Chondrocyte (in vitro differentiated cells): ENCODE measurements around the gene CDCA5. TPM values are rescaled to one million over a fixed set of nuclear protein-coding genes. Genes with fewer than 3 reads are reported as not detected.

Experiments used
- DNase-seq: peaks from one replicate; pipeline ENCODE4 v3.0.0; 2021; ENCODE audit warnings: mixed read lengths, low spot score
- H3K27ac Mint-ChIP-seq: one replicate; pipeline ENCODE4 v1.8.0; 2021; ENCODE audit warnings: mild to moderate bottlenecking, moderate library complexity, mixed read lengths; ENCODE audit not compliant: unreplicated experiment
- H3K27me3 Mint-ChIP-seq: 2 replicates; pipeline ENCODE4 v1.8.0; 2021; ENCODE audit warnings: low read depth, mixed read lengths
- H3K36me3 Mint-ChIP-seq: 2 replicates; pipeline ENCODE4 v1.8.0; 2021; ENCODE audit warnings: low read depth, mixed read lengths
- H3K4me1 Mint-ChIP-seq: 2 replicates; pipeline ENCODE4 v1.8.0; 2021; ENCODE audit warnings: low read depth, mild to moderate bottlenecking, mixed read lengths
- H3K4me3 Mint-ChIP-seq: one replicate; pipeline ENCODE4 v1.8.0; 2021; ENCODE audit warnings: mild to moderate bottlenecking, moderate library complexity, mixed read lengths; ENCODE audit not compliant: unreplicated experiment
- H3K9me3 Mint-ChIP-seq: 2 replicates; pipeline ENCODE4 v1.8.0; 2021; ENCODE audit warnings: low read depth, mixed read lengths
- total RNA-seq: library from RNA; stranded (reverse); gene quantifications from 3 replicates; pipeline ENCODE4 v1.2.1, GENCODE V29; 2021
- TF ChIP-seq, protein P1 (sequence below): fragments of 200-600 bp; sonication (generic); IDR thresholded peaks from 2 replicates; pipeline ENCODE4 v1.5.0; 2021; ENCODE audit warnings: antibody characterized with exemption, mild to moderate bottlenecking, moderate library complexity

CDCA5 gene
- total RNA-seq, 1 donor from 2014 or later, result 5.5 TPM

DNA sequence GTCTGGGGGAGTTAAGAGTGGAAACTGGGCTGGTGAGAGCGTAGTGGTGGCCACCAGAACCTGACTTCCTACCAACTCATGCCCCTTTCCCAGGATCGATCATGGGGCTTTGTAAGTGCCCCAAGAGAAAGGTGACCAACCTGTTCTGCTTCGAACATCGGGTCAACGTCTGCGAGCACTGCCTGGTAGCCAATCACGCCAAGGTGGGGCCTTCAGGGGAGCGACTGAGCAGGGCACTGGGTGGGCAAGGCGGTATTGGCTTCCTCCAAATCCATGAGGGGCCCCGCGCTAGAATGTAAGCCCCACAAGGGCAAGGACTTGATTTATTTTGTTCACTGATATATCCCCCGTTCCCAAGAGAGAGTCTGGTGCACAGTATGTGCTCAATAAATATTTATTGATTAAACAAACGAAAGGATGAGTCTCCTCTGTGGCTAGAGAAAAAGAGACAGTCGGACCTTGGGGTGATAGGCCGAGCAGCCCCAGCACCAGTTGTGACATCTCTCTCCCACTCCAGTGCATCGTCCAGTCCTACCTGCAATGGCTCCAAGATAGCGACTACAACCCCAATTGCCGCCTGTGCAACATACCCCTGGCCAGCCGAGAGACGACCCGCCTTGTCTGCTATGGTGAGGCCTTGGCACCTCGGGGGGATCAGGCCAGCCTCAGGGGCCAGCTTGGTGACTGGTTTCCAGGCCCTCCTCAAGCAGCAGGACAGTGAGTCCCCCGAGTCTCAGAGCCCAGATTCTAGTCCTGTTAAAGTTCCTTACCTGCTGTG lies 947 bp upstream of the CDCA5 start:
- Mint-ChIP-seq H3K27me3 (no peaks in the 10 kb centered on the region), H3K27ac (peak overlapping the region; percentile 99), H3K9me3 (no peaks in the 10 kb centered on the region), H3K36me3 (peaks cover 23% of the 10 kb centered on the region), H3K4me1 (peaks cover 31% of the 10 kb centered on the region), H3K4me3 (peak overlapping the region; percentile 95)
- DNase-seq, result no peak
- TF ChIP-seq, protein P1, sequence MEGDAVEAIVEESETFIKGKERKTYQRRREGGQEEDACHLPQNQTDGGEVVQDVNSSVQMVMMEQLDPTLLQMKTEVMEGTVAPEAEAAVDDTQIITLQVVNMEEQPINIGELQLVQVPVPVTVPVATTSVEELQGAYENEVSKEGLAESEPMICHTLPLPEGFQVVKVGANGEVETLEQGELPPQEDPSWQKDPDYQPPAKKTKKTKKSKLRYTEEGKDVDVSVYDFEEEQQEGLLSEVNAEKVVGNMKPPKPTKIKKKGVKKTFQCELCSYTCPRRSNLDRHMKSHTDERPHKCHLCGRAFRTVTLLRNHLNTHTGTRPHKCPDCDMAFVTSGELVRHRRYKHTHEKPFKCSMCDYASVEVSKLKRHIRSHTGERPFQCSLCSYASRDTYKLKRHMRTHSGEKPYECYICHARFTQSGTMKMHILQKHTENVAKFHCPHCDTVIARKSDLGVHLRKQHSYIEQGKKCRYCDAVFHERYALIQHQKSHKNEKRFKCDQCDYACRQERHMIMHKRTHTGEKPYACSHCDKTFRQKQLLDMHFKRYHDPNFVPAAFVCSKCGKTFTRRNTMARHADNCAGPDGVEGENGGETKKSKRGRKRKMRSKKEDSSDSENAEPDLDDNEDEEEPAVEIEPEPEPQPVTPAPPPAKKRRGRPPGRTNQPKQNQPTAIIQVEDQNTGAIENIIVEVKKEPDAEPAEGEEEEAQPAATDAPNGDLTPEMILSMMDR, result no peak

DNA sequence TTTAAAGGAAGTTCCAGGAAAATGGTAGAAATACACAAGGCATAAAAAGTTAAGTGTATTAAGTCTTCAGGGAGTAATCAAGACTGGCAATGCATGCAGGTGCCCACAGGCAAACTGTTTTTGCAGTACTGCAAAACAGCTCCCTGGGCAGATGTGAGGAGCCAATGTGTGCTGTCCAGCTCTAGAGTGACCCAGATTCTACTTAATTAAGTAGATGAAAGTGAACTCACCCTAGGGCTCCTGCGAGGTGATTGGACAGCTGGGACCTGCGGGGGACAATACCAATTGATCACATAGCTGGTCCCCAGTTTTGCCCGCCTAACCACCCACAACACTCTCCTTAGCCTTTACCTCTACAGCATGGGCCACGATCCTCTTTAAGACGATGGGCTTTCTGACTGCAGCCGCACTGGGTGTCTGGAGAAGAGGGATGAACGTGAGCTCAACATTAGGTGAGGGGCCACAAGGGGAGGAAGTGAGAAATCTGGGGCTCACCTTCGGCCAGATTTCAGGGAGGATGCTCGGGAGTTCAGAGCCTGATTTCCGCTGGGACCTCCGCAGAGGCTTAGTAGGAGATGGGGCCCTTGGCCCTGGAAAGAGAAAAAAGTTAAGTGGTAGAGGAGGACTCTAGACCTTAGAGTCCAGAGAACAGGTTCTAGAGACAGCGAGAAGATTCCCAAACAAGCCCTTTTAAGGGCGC lies 556 bp downstream of the CDCA5 start:
- H3K4me1 Mint-ChIP-seq, result peaks cover 31% of the 10 kb centered on the region
- no peaks in the 10 kb centered on the region for H3K27me3 Mint-ChIP-seq
- TF ChIP-seq, protein P1, result no peak
- DNase-seq, result no peak
- H3K36me3 Mint-ChIP-seq, result peaks cover 9% of the 10 kb centered on the region
- no peaks in the 10 kb centered on the region for H3K9me3 Mint-ChIP-seq
- H3K4me3 Mint-ChIP-seq, result peak overlapping the region; percentile 95
- H3K27ac Mint-ChIP-seq, result peak overlapping the region; percentile 99

DNA sequence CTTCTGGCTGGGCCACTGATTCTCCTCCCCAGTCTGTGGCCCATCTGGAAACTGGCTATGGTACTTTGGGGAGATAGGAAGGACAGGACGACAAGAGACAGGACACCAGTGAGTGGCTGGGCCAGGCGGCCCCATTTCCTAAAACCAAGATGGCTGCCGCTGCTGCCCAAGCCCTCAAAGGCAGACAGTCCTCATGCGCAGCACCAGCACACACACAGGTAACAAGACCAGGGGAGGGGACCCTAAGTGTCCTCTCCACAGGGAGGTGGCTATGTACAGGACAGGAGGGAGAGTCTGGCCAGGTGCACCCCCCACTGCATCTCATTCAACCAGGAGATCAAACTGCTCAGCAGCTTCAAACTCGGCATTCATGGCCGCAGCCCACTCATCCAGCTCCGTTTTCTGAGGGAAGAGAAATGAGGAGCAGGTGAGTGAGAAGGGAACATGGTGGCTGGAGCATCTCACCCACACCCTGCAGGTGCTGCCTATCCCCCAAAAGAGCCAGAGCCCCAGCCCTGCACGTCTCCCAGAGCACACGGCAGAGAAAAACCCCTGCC lies 5.0 kb downstream of the CDCA5 start:
- Mint-ChIP-seq H3K4me1 (peaks cover 10% of the 10 kb centered on the region), H3K9me3 (no peaks in the 10 kb centered on the region), H3K27me3 (no peaks in the 10 kb centered on the region), H3K36me3 (no peaks in the 10 kb centered on the region), H3K27ac (no peak overlapping the region), H3K4me3 (no peak overlapping the region)
- TF ChIP-seq, protein P1, result no peak
- DNase-seq, result no peak

DNA sequence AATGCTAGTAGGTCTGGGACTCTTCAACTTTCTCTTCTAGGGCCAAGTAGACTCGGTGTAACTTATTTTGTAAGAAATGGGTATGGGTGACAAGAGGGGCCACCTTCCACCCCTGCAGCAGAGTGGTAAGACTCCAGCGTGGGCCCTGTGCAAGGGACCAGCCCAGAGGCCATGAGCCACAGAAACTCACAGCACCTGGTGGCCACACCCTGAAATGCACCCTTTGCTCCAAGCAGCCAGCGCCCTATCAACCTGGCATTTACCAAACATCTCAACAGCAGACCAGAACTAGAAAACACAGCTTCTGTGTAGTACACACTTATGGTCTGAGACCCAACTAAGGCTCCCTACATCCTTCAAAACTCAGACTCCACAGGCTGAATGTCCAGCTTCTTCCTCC lies 5.7 kb downstream of the CDCA5 start:
- Mint-ChIP-seq H3K4me3 (no peak overlapping the region), H3K9me3 (no peaks in the 10 kb centered on the region), H3K27me3 (no peaks in the 10 kb centered on the region), H3K27ac (no peak overlapping the region), H3K4me1 (peaks cover 6% of the 10 kb centered on the region), H3K36me3 (no peaks in the 10 kb centered on the region)
- DNase-seq, result no peak
- TF ChIP-seq, protein P1, result peak; percentile 71

DNA sequence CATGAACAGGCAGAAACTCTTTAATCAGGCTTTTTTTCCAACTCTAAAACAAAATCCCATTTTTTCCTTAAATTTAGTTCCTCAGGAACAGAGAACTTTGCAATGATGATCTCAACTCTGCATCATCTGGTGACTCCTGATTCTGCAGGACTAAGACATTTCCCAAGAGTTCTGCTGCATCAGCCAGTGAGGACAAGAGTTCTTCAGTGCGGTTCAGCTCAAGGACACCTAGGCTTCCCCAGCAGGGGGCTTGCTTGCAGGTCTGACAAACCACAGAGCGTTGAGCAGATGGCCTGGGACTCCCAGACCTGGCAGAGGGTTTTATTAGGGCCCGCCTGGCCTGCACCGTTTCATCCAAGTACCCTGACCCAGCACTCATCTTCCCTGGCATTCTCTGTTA lies 6.4 kb downstream of the CDCA5 start:
- no peak for DNase-seq
- Mint-ChIP-seq H3K36me3 (no peaks in the 10 kb centered on the region), H3K9me3 (no peaks in the 10 kb centered on the region), H3K4me1 (no peaks in the 10 kb centered on the region), H3K27me3 (no peaks in the 10 kb centered on the region), H3K4me3 (no peak overlapping the region), H3K27ac (no peak overlapping the region)
- TF ChIP-seq, protein P1, result no peak
